NCI-H345 (cell line): ENCODE results near the gene ARL13B.
"Not testable (repeated sequence)": the region's sequence is repeated elsewhere in the genome, so short reads cannot be mapped to it uniquely, and the experiment has no call there.

ENCODE experiments used
- DNase-seq: peaks from one replicate; lab custom pipeline; 2025; lab: John Stamatoyannopoulos, UW

Gene ARL13B

DNA sequence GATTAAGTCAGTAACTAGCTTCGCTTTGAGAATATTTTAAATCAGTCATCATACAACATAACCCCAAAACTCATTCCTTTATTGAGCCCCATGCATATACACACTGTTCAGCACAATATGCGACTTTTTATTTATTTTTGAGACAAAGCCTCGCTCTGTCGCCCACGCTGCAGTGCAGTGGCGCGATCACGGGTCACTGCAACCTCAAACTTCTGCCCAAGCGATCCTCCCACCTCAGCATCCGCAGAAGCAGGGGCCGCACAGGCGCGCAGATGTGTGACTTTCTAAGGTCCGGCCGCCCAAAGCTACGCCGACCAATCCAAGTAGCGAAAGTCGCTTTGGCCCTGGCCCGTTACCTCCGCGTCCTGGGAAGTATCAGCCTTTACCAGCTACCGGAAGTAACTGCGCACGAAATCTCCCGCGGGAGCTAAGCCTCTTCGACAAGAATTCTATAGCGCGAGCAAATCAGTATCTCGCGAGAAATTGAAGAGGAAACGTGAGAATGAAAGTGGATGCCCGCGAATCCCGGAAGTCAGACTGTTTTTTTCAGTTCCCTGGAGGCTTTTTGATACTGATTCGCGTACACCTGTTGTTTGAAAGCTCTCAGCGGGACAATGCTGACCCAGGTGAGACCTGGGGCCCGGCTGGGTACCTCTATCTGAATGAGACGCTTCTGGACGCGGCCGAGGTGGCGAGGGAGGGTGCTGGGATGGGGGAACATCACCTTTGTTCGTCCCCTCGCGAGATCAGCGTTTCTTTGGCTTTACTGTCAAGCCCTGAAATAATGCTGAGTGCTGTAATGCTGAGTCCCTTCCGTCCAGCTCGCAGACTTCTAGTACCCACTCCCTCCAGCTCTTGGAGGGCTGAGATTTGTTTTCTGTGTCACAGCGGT lies 82.8 kb downstream of the ARL13B start, which contains the start of the genes DHFR2 and NSUN3:
TSS of gene DHFR2 (minus strand) at position 404 of the 892 bp plus-strand sequence. CDS start 1,405 bp downstream, outside the sequence.
TSS of gene NSUN3 (plus strand) at position 549 of the 892 bp plus-strand sequence. CDS start at position 615, 66 bp downstream.
- peak; percentile 95 for DNase-seq

DNA sequence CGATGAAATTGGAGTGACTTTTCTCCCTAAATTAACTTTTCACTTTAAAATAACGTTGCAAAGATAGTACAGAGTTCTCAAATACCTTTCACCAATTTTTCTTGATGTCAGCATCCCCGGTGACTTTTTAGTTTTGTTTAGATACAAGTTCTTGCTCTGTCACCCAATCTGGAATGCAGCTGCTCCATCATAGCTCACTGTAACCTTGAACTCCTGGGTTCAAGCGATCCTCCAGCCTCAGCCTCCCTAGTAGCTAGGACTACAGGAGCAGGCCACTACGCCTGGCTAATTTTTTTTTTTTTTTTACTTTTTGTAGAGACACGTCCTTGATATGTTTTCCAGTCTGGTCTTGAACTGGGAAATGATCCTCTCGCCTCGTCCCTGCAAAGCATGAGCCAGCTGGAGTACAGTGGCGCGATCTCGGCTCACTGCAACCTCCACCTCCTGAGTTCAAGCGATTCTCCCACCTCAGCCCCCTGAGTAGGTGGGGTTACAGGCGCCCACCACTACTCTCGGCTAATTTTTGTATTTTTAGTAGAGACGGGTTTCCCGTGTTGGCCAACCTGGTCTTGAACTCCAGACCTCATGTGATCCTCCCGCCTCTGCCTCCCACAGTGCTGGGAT lies 83.7 kb downstream of the ARL13B start:
- no peak for DNase-seq

DNA sequence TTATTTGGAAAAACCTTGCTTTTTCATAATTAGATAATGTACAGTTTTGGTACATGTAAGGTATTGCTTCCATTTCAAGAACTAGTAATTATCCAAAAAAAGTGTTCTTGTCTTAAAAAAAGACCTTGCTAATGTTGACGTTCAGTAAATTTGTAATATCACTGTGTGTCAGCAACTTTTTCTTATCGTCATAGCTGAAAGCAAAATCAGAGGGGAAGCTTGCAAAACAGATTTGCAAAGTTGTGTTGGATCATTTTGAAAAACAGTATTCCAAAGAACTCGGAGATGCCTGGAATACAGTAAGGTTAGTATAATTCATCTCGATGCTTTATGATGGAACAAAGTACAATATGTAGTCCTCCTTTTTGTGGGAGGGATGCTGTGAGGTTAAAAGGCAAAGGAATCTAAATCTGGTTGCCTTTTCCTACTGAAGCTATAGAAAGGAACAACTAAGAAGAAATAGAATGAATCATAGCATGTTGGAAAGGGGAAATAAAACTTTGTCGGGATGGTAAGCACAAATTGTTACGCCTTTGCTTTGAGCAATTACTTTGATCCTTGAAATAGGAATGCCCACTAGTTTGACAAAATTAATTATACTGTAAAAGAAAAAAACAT lies 84.4 kb downstream of the ARL13B start:
- no peak for DNase-seq

DNA sequence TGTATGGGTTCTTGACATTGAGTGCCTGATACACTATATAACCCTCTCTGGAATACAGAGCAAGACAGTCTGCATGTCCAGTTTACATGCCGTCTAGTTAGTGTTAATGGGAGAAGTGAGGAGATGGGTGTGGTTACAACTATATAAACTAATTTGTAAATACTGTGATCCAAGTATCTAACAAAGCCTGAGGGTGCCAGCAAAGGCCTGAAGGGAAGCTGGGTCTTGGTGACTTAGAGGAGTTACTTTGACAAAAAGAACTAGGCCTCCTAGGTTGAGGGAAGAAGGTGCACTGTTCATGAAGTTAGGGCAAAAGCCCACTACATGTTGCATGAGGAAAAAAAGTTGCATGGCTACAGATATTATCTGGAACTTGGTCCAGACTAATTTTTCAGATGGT lies 85.2 kb downstream of the ARL13B start:
- DNase-seq = no peak

DNA sequence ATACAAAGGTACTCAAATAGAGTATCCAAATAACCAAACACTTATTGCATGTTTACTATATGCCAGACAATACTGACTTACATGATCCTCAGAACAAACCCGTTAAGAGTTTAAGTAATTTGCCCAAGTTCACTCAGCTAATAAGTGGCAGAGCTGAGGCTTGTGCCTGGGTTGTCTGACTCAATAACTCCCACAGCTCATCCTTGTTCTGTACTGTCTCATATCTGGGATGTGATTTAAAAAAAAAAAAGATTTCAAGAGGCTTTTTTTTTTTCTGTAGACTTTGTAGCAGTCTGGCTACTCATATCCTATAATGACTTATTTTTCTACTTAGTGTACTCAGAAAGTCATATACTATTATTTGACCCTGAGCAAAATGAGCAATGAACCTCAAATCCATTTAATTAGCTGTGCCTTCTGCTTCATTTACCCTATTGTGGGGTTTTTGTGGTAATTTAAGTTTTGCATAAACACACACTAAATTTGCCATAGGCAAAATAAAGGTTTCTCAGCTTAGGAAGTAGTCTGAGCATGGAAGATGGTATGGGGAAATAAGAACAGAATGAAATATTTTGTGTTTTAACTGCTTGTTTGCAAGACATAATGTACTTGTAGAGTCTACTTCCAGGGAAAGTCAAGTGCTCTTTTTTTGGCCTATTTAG lies 86.0 kb downstream of the ARL13B start:
- DNase-seq = no peak

DNA sequence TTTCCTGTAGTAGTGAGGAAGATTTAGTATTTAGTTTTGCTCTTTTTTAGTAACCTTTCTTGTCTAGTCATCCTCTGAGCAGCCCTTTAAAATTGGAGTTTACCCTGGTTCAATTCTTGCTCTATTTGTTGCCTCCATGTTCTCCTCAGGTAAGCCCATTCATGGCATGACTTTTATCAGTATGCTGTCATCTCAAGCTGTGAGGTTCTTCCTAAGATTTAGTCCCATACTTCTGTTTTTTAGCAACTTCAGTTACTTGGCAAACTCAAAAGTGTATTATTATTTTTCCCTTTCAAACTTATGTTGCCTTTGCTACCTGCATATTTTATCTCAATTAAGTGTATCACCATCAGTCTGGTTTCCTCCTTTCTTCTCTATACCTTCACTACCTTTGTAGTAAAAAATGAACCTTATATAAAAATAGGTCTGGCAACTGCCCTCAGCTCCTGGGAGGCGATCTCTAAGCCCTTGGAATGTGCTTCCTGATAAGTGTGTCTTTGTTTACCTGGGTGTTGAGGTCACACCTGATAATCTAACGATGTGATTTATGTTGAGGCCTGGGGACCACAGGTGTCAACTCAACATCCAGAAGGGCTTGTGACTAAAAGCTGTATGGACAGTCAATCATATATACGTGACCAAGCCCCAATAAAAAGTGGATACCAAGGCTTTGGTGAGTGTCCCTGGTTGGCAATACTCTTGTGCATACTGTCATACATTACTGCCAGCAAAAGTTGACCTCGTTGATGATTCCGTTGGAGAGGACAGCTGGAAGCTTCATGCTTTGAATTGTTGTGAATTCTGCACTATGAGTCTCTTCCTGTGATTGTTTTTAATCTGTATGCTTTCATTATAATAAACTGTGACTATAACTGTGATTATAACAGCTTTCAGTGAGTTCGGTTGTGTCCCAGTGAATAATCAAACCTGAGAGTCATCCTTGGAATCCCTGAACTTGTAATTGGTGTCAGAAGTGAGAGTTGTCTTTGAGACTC lies 86.8 kb downstream of the ARL13B start:
- DNase-seq = no peak

DNA sequence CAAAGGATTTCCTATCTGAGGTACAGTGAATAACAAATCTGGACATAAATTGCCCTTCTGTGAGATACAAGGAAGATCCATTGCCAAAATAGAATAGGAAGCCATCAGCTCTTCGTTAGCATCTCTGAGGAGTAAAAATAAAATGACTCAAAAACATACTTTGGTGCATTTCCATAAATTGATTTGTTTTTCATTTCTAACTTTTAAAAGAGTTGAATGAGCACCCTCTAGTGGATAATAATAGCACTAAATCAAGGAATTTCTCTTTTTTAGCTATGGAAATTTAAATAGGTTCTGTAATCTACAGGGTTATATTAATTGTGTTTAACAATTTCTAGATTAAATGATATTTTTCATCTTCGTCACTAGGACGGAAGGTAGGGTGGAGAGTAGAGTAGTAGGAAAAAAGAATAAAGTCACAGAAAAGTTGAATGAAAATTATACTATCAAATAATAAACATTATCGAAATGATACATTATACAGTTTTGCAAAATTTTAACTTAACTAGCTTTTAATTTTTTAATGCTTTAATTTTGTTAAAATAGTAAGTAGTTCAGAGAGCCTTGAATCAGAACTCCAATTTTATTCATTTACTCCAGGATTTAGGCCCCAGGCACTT lies 89.3 kb downstream of the ARL13B start:
- DNase-seq = no peak

DNA sequence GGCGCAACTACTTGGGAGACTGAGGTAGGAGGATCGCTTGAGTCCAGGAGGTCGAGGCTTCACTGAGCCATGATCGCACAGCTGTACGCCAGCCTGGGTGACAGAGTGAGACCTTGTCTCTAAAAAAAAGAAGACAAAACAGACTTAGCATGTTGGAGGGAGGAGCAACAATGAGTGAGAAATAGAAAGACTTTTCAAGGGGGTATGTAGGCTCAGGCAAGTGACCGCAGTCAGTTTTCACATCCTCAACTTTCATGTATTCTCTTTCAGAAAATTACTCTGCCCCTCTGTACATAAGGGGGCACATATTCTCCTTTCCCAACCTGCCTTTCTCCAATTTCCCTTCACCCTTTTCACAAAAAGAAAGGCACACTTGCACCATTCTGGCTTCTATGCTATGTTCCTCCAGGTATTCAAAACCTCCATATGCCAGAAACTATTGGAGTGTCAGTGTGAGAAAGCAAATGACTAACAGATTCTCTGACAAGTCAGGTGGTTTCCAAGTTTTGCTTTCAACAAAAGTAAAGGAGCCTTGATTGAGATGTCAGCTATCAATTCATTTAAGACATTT lies 90.5 kb downstream of the ARL13B start:
- DNase-seq = no peak

DNA sequence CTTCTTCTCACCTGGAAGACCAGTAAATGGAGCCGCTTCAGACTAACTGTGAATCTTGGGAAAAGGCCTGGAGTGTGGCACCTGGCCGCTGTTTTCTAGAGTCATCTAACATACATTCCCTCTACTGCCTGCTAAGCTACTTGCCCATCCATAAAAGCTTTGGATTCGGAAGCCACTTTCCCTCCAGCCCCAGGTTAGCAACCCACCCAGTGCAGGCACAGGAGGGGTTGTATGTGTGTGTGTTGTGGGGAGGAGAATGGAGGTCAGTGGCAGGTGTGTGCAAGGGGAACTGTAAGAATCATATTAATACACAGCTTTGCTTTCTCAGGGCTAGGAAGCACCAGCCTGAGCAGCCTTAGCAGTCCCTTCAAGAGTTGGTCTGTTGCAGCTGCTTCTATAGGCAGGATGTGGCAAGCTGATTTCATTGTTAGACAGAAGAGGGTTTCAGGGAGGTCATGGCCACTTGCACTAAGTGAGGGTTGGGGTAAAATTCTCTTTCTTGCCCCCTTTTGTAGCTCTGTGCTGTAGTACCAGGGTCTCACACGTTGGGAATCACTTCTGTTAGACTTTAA lies 91.8 kb downstream of the ARL13B start:
- no peak for DNase-seq

DNA sequence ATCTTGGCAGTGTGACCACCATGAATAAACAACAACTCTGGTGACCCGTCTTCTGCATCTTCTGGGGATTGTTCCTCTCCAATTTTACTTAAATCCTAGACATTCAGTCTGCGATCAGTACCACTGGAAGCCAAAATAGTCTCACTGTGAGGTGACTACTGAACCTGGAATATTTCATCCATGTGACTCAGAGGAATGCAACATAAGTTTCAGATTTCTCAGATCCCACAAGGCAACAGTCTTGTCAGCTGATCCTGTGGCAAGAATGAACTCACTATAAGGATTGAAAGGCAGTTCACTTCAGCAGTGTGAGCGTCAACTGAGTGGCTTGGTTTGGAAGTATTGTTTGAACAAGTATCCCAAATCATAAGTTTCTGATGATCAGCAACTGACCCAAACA lies 96.1 kb downstream of the ARL13B start:
- DNase-seq = no peak

DNA sequence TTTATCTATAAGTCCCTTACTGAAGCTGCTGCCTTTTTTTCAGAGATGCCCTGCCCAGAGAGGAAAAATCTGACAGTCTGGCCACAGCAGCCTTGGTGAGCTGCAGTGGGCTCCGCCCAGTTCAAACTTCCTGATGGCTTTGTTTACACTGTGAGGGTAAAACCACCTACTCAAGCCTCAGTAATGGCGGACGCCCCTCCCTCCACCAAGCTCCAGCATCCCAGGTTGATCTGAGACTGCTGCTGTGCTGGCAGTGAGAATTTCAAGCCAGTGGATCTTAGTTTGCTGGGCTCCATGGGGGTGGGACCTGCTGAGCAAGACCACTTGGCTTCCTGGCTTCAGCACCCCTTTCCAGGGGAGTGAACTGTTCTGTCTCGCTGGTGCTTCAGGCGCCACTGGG lies 100.6 kb downstream of the ARL13B start:
- DNase-seq = not testable (repeated sequence)

DNA sequence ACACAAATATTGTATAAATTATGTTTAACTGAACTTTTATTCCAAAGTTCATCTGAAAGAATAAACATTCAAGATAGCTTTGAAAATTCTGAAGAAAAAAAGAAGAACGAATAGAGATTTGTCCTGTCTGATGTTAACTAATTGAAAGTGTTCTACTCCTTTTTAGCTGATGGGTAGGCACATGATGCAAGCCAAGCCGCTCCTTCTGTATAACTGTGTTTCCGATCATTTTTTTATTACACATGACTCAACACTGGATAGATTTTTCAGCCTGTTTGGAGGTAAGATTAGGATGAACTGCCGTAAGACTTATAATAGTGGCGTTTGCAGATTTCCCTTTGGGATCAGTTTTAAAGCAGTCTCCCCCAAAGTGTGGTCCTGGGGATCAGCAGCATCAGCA lies 101.9 kb downstream of the ARL13B start:
- no peak for DNase-seq

DNA sequence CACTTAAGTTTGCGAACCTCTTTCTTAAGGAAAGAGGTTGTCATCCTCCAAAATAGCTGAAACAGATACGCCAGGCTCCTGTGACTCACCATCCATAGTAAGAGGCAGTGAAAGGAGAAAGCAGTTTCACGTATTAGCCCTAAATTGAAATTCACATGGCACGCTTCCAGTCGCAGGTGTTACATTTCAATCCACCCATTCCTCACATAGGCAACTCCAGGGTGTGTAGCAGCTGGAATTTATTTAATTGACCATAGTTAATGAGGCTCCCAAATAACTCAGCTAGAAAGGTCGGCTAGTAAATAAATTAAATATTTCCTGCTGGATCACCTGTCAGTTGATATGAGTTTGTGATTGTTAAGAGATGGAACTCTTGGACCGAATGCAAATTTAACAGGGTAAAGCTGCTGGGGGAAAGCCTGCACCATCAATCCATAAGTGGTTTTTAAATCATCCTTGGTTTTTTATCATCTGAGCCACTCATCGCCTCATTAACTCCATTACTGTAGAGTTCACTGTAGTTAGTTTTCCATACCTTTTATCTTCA lies 102.5 kb downstream of the ARL13B start:
- peak; percentile 7 for DNase-seq

DNA sequence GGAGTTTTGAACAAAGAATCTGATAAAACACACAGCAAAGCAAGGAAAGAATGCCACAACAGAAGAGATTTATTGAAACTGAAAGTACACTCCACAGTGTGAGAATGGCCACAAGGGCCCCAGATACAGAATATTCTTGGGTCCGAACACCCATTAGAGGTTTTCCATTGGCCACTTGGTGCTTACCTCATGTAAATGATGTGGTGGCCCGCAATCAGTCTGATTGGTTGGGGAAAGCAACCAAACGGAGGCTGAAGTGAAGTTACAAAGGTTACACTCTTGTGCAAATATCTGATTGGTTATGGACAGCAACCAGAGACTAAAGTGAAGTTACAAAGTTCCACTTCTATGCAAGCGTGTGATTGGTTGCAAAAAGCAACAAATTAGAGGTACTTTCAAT lies 103.3 kb downstream of the ARL13B start:
- DNase-seq = no peak

DNA sequence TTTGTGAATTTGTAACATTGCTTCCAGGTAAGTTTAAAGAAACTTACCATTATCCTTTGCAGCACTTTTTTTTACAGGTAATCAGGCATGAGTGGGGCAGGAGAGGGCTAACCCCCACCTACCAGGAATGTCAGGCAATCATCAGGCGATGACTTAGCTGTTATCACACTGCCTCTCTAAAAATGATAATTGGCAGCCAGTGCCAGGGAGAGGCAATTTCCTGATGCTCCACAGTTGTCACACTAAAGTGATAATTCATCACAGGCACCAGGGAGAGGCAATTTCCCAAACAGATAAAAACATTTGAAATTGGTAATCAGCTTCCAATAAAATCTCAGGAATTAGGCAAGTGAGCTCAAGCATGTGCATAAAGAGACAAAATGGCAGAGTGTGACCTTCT lies 109.2 kb downstream of the ARL13B start:
- DNase-seq = no peak

DNA sequence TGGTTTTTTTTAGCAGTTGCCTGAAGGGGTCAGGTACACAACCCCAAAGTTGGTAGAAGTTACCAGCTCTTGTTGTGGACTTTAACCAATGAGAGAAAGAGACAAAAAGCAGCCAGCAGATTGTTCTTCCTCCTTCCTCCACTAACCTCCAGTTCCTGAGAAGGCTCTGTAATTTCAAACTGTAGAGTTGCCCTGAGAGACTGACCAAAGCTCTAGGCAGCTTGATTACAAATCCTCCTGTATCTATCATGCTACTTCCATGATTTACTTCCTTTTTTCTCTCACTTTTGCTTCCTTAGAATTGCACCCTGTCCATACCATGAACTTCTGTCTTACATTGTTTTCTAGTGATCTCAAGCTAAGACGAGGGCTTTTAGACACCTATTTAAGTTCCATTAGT lies 112.1 kb downstream of the ARL13B start:
- DNase-seq = no peak

DNA sequence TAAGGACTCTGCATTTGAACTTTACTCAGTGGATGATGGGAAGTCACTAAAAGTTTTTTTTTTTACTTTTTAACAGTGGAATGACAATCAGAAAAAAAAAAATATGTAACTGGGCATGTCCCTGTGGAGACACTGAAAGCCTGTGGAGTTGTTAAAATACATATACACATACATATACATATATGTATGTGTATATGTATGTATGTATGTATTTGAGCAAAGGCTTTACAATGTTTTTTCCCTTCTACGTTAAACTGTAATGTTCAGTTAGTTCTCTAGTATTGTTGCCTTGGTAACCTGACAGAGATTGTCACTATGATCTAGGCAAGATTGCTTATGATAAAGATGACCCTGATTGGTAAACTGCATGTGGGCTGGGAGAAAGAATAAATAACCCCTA lies 113.2 kb downstream of the ARL13B start:
- DNase-seq = no peak

DNA sequence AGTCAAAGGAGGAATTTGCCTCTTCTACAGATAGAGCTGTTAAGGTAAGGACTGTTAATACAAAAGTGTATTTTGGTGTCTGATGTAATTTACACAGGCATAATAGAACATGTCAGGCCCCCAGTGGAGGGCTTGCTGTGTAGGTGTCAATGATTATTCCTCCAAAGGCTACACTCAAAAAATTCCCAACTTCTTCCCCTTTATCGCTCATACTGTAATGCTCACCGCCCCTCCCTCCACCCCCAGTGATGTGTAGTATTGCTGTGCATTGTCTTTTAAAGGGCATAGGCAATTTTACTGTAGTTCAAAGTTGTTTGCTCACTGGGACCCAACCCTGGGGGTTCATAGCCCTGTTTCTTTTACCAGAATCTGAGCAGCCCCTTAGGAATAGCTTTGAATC lies 115.2 kb downstream of the ARL13B start:
- DNase-seq = no peak

DNA sequence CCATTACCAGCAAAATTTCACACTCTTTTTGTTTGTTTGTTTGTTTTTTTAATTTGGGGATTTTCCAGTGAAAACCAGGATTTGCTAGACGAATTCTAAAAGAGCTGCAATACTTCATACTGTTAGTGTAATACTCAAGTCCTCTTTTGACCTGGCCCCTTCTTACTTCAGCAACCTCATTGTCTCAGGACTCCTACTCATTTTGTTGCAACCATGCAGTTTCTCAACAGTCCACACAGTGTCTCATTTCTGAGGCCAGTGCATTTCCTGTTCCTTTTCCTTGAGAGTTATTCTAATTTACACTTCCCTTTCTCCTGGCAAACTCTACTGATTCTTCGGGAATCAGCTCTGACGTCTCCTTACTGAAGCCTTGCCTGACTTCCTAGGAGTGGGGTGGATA lies 118.5 kb downstream of the ARL13B start:
- no peak for DNase-seq

DNA sequence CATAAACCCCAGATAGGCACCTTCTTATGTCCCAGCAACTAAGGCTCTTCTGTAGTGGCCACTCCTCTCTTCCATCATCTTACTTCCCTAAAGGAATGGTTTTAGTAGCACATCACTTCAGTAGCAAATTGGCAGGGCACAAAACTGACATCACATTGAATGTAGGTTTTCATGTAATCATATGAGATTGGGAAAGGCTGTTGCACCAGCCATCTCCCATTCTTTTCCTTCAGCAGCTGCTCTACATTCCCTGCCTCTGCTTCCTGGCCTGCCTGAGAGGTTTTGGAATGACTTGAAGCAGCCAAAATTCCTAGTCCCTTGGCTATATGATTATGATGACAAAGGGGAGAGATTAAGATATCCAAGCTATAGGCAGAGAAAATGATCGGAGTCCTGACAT lies 119.4 kb downstream of the ARL13B start:
- no peak for DNase-seq
